Activated CD4-positive, CD25-positive, alpha-beta regulatory T cell (primary cell): Measurements from ENCODE around the gene EMILIN2.
"Not testable (repeated sequence)": the region's sequence is repeated elsewhere in the genome, so short reads cannot be mapped to it uniquely, and the experiment has no call there.

Source experiments
- DNase-seq, 4 experiments: peaks; one replicate each; lab custom pipeline; 2025; lab: John Stamatoyannopoulos, UW

The EMILIN2 gene

GRCh38 chr18:2845172-2845571 lies 1.6 kb upstream of the EMILIN2 start:
- no peak for DNase-seq

DNA sequence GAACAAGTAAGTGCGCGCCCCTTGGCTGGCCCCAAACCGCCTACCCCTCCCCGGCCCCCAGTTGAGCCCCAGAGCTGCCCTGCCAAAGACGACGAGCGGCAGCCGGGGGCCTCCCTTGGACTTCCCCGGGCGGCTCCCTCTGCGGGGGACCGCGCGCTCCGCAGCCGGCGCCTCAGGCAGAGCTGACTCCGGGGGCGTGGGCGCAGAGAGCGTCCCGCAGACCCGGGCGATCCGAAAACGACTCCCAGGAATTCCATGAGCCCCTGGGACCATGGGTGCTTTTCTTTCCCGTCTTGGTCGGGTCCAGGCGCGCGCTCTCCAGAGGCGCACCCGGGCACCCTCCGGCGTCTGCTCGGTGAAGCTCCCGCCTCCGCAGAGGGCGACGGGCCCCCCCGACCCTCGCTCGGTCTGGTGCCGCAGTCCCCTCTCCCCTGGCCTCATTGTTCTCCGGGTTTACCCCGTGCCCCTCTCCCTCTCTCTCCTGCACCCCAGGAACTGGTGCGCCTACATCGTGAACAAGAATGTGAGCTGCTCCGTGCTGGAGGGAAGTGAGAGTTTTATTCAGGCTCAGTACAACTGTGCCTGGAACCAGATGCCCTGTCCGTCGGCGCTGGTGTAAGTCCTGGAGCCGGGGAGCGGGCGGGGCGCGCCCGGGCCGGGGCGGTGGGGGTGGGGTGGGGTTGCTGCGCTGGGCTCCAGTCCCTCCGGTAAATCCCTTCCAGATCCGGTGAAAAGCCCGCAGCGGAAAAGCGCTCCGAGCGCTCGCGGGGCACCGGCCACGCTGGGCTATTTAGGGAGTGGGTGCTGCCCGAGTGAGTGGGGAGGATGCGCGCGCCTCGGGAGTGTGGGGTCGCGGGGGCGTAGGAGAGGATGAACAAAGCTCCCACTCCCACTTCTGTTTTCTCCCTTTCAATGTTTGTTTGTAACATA lies 776 bp downstream of the EMILIN2 start:
- DNase-seq, result no peak

- DNase-seq, result no peak
These were observed 1.7 kb downstream of the EMILIN2 start for GRCh38 chr18:2848247-2849246.

DNA sequence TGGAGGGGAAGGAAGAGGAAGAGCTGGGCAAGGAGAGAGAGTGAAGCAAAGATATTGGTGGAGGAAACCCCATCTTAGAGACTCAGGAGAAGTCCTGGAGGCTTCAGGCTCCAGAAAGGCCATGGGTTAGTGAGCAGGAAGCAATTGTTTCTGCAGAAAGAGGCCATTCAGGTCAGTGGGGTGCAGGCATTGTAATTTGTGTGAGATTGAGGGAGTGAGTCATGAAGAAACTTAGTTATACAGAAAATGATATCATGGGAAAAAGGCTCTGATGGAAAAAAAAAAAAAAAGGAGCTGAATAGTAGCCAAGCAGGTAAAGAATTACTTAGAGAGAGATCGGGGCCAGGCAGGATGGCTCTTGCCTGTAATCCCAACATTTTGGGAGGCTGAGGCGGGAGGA lies 4.0 kb downstream of the EMILIN2 start:
- no peak for DNase-seq

- DNase-seq, result no peak
These were observed 5.0 kb downstream of the EMILIN2 start for GRCh38 chr18:2851771-2852170.

GRCh38 chr18:2852460-2852859 lies 5.7 kb downstream of the EMILIN2 start:
- not testable (repeated sequence) for DNase-seq

GRCh38 chr18:2853173-2853925 lies 6.5 kb downstream of the EMILIN2 start:
- DNase-seq, result no peak

DNA sequence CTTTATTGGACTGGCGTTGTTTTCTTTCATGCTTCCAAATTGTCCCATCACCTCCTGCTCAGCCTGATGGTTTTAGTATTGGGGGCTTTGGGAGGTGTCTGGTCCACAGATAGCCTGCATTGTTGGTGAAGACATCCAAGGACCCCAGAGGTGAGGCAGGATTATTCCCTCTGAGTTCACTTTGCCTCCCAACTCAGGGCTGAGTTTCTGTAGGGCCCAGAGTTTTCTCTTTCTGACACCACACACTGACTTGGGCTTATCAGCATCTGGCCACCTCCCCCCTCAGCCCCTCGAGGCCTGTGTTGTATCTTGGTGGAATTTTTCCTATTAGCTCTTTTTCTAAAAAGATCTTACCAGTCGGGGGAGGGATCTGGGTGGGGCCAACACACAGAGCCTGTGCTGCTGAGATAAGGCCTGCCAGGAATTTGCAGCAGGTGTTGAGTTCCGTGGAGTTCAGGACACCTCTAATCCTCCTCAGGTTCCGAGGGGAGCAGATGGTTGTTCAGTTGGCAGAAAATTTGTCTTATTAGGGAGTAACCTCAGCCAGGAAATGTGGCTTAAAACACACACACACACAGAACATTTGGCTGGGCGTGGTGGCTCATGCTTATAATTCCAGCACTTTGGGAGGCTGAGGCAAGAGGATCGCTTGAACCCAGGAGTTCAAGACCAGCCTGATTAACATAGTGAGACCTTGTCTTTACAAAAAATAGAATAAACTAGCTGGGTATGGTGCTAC lies 7.3 kb downstream of the EMILIN2 start:
- DNase-seq, result no peak

GRCh38 chr18:2854875-2855274 lies 8.1 kb downstream of the EMILIN2 start:
- DNase-seq, result no peak

DNA sequence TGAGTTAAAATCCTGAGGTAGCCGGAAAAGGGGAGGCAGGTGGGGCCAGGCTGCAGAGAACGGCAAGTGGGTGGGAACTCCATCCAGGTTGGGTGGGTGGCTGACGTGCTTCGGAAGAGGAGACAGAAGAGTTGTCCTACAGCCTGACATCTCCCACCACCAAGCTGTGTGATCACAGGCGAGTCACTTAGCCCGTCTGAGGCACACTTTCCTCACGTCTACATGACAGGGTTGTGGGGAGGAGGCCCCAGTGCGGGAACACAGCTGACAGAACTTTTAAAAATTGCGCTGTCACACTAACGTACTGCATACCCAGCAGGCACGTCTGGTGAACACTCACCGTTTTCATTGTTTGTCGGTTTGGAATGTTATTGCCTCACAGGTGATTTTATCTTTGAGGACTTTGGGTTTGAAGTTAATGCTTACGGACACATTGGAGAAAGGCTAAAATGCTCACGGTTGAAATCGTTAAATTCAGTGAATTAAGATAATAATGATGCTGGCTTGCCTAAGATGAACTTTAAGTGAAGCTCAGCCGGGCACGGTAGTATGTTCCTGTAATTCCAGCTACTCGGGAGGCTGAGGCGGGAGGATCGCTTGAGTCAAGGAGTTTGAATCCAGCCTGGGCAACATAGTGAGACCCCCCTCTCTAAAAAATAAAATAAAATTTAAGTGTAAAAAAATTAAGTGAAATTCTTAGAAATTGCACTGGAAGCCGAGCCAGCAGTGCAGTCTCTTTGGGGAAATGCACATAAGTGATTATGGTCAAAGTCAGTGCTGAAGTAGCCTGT lies 8.9 kb downstream of the EMILIN2 start:
- DNase-seq, result no peak

DNA sequence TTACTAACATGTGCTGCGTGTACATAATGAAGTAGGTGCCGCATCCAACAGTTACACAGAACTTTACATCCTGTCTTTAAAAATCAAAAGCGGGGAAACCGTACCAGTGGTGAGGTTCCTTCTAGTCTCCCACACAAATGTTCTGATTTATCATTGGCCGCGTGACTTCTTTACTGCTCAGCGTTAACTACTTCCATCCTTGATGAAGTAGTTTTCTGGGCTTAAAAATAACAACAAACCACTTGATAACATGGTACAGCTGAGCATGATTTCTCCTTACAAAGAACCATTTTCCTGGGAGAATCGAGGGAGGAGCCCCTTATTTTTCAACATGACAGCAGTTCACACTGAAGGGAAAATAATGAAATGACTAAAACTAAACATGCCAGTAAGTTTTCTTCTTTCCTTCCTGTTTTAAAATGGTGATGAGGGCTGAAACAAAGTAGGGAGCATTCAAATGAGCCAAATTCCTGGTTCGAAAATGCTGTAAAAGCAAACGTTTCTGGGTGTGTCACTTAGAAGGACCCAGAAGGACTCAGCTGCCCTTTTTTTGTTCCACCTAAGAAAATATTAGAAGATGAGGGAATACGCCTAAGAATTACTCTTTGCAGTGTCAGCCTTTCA lies 9.9 kb downstream of the EMILIN2 start:
- no peak for DNase-seq

DNA sequence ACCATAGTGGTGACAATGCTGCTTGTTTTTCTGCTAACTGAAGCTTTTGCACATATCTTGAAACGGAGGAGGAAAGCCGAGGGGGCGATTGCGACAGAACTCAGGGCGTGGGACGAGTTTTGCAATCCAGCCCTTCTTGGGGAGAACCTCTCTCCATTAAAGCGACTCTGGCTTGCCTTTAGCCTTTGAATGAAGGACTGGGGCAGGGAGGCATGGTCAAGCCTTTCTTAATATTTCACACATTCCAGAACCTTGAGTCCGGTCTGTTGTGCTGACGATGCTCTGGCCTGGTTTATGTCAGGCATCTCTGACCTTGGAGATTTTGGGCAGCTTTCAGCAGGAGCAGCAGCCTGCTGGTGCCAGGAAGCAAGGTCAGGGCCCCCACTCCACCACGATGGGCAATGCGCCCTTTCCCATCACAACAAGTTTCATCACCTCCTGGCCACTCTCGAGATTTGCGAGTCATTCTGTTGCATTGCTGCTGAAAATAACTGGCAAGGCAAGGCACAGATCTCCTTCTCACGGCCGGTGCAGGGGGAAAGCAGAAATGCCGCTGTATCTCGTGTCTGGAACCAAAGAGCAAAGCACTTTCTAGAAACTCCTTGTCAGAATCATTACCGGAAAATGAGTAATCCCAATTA lies 10.8 kb downstream of the EMILIN2 start:
- no peak for DNase-seq

DNA sequence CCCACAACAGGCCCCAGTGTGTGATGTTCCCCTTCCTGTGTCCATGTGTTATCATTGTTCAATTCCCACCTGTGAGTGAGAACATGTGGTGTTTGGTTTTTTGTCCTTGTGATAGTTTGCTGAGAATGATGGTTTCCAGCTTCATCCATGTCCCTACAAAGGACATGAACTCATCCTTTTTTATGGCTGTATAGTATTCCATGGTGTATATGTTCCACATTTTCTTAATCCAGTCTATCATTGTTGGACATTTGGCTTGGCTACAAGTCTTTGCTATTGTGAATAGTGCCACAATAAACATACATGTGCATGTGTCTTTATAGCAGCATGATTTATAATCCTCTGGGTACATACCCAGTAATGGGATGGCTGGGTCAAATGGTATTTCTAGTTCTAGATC lies 13.6 kb downstream of the EMILIN2 start:
- not testable (repeated sequence) for DNase-seq

DNA sequence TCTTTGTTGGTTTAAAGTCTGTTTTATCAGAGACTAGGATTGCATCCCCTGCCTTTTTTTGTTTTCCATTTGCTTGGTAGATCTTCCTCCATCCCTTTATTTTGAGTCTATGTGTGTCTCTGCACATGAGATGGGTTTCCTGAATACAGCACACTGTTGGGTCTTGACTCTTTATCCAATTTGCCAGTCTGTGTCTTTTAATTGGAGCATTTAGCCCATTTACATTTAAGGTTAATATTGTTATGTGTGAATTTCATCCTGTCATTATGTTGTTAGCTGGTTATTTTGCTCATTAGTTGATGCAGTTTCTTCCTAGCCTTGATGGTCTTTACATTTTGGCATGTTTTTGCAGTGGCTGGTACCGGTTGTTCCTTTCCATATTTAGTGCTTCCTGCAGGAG lies 17.2 kb downstream of the EMILIN2 start:
- DNase-seq, result not testable (repeated sequence)

DNA sequence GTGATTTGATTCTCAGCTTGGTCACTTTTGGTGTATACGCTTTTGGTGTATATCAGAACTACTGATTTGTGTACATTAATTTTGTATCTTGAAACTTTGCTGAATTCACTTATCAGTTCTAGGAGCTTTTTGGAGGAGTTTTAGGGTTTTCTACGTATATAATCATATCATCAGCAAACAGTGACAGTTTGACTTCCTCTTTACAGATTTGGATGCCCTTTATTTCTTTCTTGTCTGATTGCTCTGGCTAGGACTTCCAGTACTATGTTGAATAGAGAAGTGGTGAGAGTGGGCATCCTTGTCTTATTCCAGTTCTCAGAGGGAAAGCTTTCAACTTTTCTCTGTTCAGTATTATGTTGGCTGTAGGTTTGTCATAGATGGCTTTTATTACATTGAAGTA lies 19.7 kb downstream of the EMILIN2 start:
- DNase-seq, result not testable (repeated sequence)

- no peak for DNase-seq
These were observed 22.4 kb downstream of the EMILIN2 start for GRCh38 chr18:2869207-2869606.

- DNase-seq, result no peak
These were observed 24.4 kb downstream of the EMILIN2 start for GRCh38 chr18:2871111-2871720.

- no peak for DNase-seq
These were observed 25.3 kb downstream of the EMILIN2 start for GRCh38 chr18:2872095-2872494.

DNA sequence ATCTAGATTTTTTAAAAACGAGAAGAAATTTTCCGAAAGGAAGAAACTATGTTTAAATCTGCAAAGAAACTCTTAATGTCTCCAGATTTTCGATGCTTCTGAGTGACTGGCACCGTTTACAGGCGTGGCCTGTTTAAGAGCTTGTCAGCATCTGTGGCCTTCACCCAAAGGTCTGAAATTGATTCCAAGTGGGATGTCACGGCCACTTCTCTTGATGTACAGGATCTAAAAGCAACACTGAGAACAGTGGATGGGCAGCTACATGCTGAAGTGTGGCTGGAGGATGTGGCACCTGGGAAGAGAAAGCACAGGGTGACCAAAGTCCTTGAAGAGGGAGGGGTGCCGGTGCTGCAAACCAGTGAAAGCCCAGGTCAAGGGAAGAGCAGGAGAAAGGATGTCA lies 28.0 kb downstream of the EMILIN2 start:
- DNase-seq, result no peak
